ENCODE results near the gene C8G. TPM values are rescaled to one million over a fixed set of nuclear protein-coding genes. Genes with fewer than 3 reads are reported as not detected.

Gene C8G
- polyA plus RNA-seq, 1 donor, result 36.0 TPM

DNA sequence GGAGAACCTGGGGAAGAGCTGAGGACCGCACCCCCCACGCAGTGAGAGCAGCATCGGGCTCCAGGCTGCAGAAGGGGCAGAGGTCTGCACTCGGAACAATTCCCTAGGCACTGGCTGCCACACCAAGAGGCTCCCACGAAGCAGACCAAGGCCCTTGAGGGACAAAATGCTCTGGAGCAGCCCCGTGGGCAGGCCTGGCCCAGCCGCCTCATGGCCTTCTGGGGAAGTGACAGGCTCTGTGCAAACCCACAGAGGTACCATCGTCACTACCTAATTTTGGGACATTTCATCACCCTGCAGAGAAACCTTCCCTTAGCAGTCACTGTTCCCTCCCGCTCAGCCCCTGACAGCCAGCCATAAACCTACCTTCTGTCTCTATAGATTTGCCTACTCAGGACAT is 16.5 kb upstream of the C8G start:
- WGBS (ENCODE audit: insufficient coverage, low lambda C conversion rate), result no CpG with 5 or more reads among the region's 9 CpGs
- Histone ChIP-seq H3K4me3 (ENCODE audit: low read length) (no peak overlapping the region), H3K27me3 (ENCODE audit: control insufficient read depth, insufficient read depth, low read length) (no peaks in the 10 kb centered on the region), H3K4me1 (ENCODE audit: control insufficient read depth, insufficient read depth, low read length) (no peaks in the 10 kb centered on the region), H3K9me3 (ENCODE audit: control insufficient read depth, low read depth, low read length) (peaks cover 3% of the 10 kb centered on the region), H3K27ac (ENCODE audit: low read length) (no peak overlapping the region), H3K36me3 (ENCODE audit: control insufficient read depth, insufficient read depth, low read length) (peaks cover 38% of the 10 kb centered on the region)
- no peak for DNase-seq

- Histone ChIP-seq H3K36me3 (ENCODE audit: control insufficient read depth, insufficient read depth, low read length) (peaks cover 26% of the 10 kb centered on the region), H3K27ac (ENCODE audit: low read length) (no peak overlapping the region), H3K9me3 (ENCODE audit: control insufficient read depth, low read depth, low read length) (peaks cover 3% of the 10 kb centered on the region), H3K4me3 (ENCODE audit: low read length) (no peak overlapping the region), H3K27me3 (ENCODE audit: control insufficient read depth, insufficient read depth, low read length) (no peaks in the 10 kb centered on the region), H3K4me1 (ENCODE audit: control insufficient read depth, insufficient read depth, low read length) (no peaks in the 10 kb centered on the region)
- no peak for DNase-seq
- no CpG with 5 or more reads among the region's 4 CpGs for WGBS (ENCODE audit: insufficient coverage, low lambda C conversion rate)
Observed at GRCh38 chr9:136930014-136930413, 15.0 kb upstream of the C8G start.

GRCh38 chr9:136931611-136932130 is 13.4 kb upstream of the C8G start:
- H3K4me3 ChIP-seq (ENCODE audit: low read length), result no peak overlapping the region
- no peaks in the 10 kb centered on the region for H3K27me3 ChIP-seq (ENCODE audit: control insufficient read depth, insufficient read depth, low read length)
- no peak for DNase-seq
- H3K4me1 ChIP-seq (ENCODE audit: control insufficient read depth, insufficient read depth, low read length), result no peaks in the 10 kb centered on the region
- peaks cover 9% of the 10 kb centered on the region for H3K36me3 ChIP-seq (ENCODE audit: control insufficient read depth, insufficient read depth, low read length)
- no CpG with 5 or more reads among the region's 2 CpGs for WGBS (ENCODE audit: insufficient coverage, low lambda C conversion rate)
- H3K27ac ChIP-seq (ENCODE audit: low read length), result no peak overlapping the region
- peaks cover 3% of the 10 kb centered on the region for H3K9me3 ChIP-seq (ENCODE audit: control insufficient read depth, low read depth, low read length)

DNA sequence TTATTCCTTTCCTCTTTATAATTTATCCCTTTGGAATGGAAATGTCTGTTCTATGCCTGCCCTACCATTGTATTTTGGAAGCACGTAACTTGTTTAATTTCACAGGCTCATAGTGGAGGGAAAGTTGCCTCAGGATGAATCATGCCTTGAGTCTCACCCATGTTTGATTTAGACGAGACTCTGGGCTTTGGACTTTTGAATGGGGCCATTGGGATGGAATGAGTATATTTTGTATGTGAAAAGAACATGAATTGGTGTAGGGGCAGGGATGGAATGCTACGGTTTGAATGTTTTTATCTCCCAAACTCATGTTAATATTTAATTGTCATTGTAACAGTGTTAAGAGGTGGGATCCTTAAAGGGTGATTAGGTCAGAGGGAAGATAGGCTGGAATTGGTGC is 10.8 kb upstream of the C8G start:
- 100% methylated on average over 1 of the region's 3 CpGs for WGBS (ENCODE audit: insufficient coverage, low lambda C conversion rate)
- no peak overlapping the region for H3K4me3 ChIP-seq (ENCODE audit: low read length)
- H3K36me3 ChIP-seq (ENCODE audit: control insufficient read depth, insufficient read depth, low read length), result peaks cover 6% of the 10 kb centered on the region
- DNase-seq, result no peak
- H3K9me3 ChIP-seq (ENCODE audit: control insufficient read depth, low read depth, low read length), result peaks cover 8% of the 10 kb centered on the region
- H3K27me3 ChIP-seq (ENCODE audit: control insufficient read depth, insufficient read depth, low read length), result no peaks in the 10 kb centered on the region
- no peak overlapping the region for H3K27ac ChIP-seq (ENCODE audit: low read length)
- H3K4me1 ChIP-seq (ENCODE audit: control insufficient read depth, insufficient read depth, low read length), result no peaks in the 10 kb centered on the region

DNA sequence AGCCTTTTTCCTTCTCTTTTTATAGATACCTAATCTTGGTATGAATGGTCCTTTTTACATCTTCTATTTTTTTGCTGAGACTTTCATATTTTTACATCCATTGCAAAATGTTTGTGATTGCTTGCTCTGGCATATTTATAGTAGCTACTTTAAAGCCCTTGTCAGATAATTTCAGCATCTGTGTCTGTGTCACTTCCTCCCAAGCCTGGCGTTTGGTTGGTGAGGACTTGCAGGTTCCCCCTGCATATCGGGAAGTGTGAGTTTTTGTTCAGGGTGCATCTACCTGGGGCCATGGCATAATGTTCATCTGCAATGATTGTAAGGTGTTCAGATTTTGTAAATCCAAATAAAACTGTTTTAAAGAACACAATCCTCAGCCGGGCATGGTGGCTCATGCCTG is 9.4 kb upstream of the C8G start:
- no peak for DNase-seq
- H3K27ac ChIP-seq (ENCODE audit: low read length), result no peak overlapping the region
- peaks cover 11% of the 10 kb centered on the region for H3K9me3 ChIP-seq (ENCODE audit: control insufficient read depth, low read depth, low read length)
- H3K4me3 ChIP-seq (ENCODE audit: low read length), result no peak overlapping the region
- H3K4me1 ChIP-seq (ENCODE audit: control insufficient read depth, insufficient read depth, low read length), result no peaks in the 10 kb centered on the region
- WGBS (ENCODE audit: insufficient coverage, low lambda C conversion rate), result no CpG with 5 or more reads among the region's 3 CpGs
- no peaks in the 10 kb centered on the region for H3K27me3 ChIP-seq (ENCODE audit: control insufficient read depth, insufficient read depth, low read length)
- peaks cover 20% of the 10 kb centered on the region for H3K36me3 ChIP-seq (ENCODE audit: control insufficient read depth, insufficient read depth, low read length)

DNA sequence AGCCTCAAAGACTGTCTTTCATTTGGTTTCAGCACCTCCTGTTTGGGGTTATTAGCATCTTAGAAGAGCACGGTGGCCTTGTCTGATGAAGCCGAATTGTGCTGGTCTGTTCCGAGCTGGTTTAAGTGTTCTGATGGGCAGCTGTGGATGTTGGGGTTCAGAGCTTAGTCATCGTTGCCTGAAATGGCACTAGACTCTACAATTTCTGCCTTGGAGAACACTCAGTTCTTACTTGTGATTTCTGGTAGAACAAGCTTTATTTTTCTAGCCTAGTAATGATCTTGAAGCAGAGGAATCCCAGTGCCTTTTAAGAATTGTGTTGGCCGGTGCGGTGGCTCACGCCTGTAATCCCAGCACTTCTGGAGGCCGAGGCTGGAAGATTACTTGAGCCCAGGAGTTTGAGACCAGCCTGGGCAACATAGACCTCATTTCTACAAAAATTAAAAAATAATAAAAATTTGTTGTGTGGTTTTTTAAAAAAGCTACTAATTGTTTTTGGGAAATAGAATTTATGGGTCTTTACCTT is 8.3 kb upstream of the C8G start:
- Histone ChIP-seq H3K9me3 (ENCODE audit: control insufficient read depth, low read depth, low read length) (peaks cover 17% of the 10 kb centered on the region), H3K27me3 (ENCODE audit: control insufficient read depth, insufficient read depth, low read length) (no peaks in the 10 kb centered on the region), H3K27ac (ENCODE audit: low read length) (no peak overlapping the region), H3K4me1 (ENCODE audit: control insufficient read depth, insufficient read depth, low read length) (no peaks in the 10 kb centered on the region), H3K4me3 (ENCODE audit: low read length) (no peak overlapping the region), H3K36me3 (ENCODE audit: control insufficient read depth, insufficient read depth, low read length) (peaks cover 30% of the 10 kb centered on the region)
- DNase-seq, result no peak
- WGBS (ENCODE audit: insufficient coverage, low lambda C conversion rate), result no CpG with 5 or more reads among the region's 8 CpGs

DNA sequence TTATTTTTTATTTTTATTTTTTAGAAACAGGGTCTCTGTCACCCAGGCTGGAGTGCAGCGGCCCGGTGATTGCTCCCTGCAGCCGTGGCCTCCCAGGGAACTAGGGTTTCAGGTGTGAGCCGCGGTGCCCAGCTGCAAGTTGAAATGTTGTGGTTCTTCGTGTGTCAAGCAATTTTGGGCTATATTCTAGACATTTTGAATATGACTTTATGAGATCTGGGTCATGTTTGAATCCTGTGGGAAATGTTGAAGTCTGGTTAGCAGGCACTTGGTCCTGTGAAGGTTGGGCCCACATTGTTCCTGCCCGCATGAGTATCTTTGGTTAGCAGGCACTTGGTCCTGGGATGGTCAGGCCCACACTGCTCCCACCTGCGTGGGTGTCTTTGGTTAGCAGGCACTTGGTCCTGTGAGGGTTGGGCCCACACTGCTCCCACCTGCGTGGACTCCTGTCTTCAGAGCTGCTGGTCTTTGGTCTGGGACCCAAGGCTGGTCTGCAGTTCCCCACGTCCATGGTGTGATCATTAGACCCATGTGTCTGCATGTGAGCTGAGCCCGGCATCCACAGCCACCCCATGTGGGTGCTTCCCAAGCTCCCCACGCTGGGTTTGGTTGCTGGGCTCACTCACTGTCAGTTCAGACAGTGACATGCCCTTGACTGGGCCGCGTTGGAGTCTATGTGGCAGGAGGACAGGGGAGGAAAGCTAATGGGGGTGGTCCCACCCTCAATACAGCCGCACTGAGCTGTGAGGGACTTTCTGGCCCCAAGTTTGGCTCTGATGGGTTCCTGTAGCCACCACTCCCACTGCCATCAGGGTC is 7.6 kb upstream of the C8G start:
- H3K36me3 ChIP-seq (ENCODE audit: control insufficient read depth, insufficient read depth, low read length), result peaks cover 36% of the 10 kb centered on the region
- no peak for DNase-seq

GRCh38 chr9:136939431-136939995 is 5.5 kb upstream of the C8G start:
- Histone ChIP-seq H3K9me3 (ENCODE audit: control insufficient read depth, low read depth, low read length) (peaks cover 28% of the 10 kb centered on the region), H3K36me3 (ENCODE audit: control insufficient read depth, insufficient read depth, low read length) (peaks cover 46% of the 10 kb centered on the region), H3K4me3 (ENCODE audit: low read length) (no peak overlapping the region), H3K27ac (ENCODE audit: low read length) (no peak overlapping the region), H3K4me1 (ENCODE audit: control insufficient read depth, insufficient read depth, low read length) (peaks cover 9% of the 10 kb centered on the region), H3K27me3 (ENCODE audit: control insufficient read depth, insufficient read depth, low read length) (no peaks in the 10 kb centered on the region)
- no CpG with 5 or more reads among the region's 28 CpGs for WGBS (ENCODE audit: insufficient coverage, low lambda C conversion rate)
- no peak for DNase-seq

More for the DNA sequence above, 7.6 kb upstream of the C8G start:
- Histone ChIP-seq H3K4me3 (ENCODE audit: low read length) (no peak overlapping the region), H3K27ac (ENCODE audit: low read length) (no peak overlapping the region), H3K9me3 (ENCODE audit: control insufficient read depth, low read depth, low read length) (peaks cover 24% of the 10 kb centered on the region), H3K4me1 (ENCODE audit: control insufficient read depth, insufficient read depth, low read length) (no peaks in the 10 kb centered on the region), H3K27me3 (ENCODE audit: control insufficient read depth, insufficient read depth, low read length) (no peaks in the 10 kb centered on the region)
- WGBS (ENCODE audit: insufficient coverage, low lambda C conversion rate), result no CpG with 5 or more reads among the region's 15 CpGs

- DNase-seq, result no peak
- no peaks in the 10 kb centered on the region for H3K27me3 ChIP-seq (ENCODE audit: control insufficient read depth, insufficient read depth, low read length)
- no CpG with 5 or more reads among the region's 16 CpGs for WGBS (ENCODE audit: insufficient coverage, low lambda C conversion rate)
- peaks cover 28% of the 10 kb centered on the region for H3K9me3 ChIP-seq (ENCODE audit: control insufficient read depth, low read depth, low read length)
- no peak overlapping the region for H3K4me3 ChIP-seq (ENCODE audit: low read length)
- H3K36me3 ChIP-seq (ENCODE audit: control insufficient read depth, insufficient read depth, low read length), result peaks cover 46% of the 10 kb centered on the region
- H3K4me1 ChIP-seq (ENCODE audit: control insufficient read depth, insufficient read depth, low read length), result peaks cover 12% of the 10 kb centered on the region
- H3K27ac ChIP-seq (ENCODE audit: low read length), result no peak overlapping the region
Observed at GRCh38 chr9:136939996-136940525, 5.0 kb upstream of the C8G start.

DNA sequence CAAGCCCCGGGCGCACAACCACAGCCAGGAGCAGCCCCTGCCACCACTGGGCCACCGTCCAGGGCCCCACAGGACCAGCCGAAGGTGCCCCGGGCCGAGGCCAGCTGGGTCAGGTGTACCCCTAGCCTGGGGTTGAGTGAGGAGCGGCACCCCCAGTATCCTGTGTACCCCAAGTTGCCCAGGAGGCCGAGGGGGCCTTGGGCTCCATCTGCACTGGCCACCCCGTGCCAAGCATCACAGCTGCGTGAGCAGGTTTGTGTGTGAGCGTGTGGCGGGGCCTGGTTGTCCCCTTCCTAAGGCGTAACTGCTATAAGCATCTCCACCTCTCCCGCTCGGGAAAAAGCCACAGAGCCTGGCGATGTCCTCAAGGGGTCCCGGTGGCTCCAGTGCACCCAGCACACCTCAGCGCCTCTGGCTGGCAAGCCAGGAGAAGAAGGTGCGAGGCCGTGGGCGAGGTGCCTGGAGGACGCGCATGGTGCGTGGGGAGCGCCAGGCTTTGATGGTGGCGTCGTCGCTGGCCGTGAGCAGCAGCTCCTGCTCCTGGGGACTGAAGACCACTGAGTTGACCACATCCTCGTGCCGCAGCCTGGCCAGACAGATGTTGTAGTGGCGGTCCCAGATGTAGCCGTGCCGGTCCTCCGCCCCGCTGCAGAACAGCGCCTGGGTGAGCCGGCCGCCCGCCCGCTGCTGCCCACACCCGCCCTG is 4.4 kb upstream of the C8G start:
- DNase-seq, result no peak
- no peak overlapping the region for H3K4me3 ChIP-seq (ENCODE audit: low read length)
- peaks cover 28% of the 10 kb centered on the region for H3K9me3 ChIP-seq (ENCODE audit: control insufficient read depth, low read depth, low read length)
- H3K27me3 ChIP-seq (ENCODE audit: control insufficient read depth, insufficient read depth, low read length), result no peaks in the 10 kb centered on the region
- no CpG with 5 or more reads among the region's 42 CpGs for WGBS (ENCODE audit: insufficient coverage, low lambda C conversion rate)
- H3K4me1 ChIP-seq (ENCODE audit: control insufficient read depth, insufficient read depth, low read length), result peaks cover 18% of the 10 kb centered on the region
- no peak overlapping the region for H3K27ac ChIP-seq (ENCODE audit: low read length)
- H3K36me3 ChIP-seq (ENCODE audit: control insufficient read depth, insufficient read depth, low read length), result peaks cover 46% of the 10 kb centered on the region
